D721Med (cell line): ENCODE results near the gene IL1RAPL1.

Experiments used
- DNase-seq: peaks from one replicate; pipeline ENCODE4 v3.0.0; 2011; ENCODE audit warnings: low spot score; ENCODE audit not compliant: insufficient read length
- FAIRE-seq: peaks from 2 replicates; lab custom pipeline; 2011; peaks lifted over from hg19 to GRCh38; lab: Jason Lieb, UNC
- TF ChIP-seq, protein P1 (sequence below): IDR thresholded peaks from 2 replicates; pipeline ENCODE4 v1.5.1; 2012; ENCODE audit warnings: mild to moderate bottlenecking, control low read depth; ENCODE audit not compliant: insufficient read depth; ENCODE audit errors: missing control alignments

The IL1RAPL1 gene

DNA sequence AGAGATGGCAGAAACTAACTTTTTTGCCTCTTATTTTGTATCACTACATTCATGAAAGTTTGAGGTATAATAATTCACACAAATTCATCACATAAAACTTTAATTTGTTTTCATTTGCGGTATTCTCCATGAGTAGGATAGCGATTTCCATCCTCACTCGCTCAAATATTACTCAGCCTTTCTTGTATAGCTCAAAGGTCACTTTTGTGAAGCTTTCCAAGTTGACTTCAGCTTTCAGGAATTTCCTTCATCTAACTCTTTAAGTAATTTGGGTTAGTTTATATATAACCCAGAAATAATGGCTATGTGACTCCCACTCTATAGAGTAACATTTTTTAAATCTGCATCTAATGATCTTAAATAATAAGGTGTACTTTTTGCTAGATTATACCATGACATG is 314.4 kb downstream of the IL1RAPL1 start:
- FAIRE-seq (no peak), DNase-seq (no peak)
- TF ChIP-seq, protein P1, sequence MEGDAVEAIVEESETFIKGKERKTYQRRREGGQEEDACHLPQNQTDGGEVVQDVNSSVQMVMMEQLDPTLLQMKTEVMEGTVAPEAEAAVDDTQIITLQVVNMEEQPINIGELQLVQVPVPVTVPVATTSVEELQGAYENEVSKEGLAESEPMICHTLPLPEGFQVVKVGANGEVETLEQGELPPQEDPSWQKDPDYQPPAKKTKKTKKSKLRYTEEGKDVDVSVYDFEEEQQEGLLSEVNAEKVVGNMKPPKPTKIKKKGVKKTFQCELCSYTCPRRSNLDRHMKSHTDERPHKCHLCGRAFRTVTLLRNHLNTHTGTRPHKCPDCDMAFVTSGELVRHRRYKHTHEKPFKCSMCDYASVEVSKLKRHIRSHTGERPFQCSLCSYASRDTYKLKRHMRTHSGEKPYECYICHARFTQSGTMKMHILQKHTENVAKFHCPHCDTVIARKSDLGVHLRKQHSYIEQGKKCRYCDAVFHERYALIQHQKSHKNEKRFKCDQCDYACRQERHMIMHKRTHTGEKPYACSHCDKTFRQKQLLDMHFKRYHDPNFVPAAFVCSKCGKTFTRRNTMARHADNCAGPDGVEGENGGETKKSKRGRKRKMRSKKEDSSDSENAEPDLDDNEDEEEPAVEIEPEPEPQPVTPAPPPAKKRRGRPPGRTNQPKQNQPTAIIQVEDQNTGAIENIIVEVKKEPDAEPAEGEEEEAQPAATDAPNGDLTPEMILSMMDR = no peak

DNA sequence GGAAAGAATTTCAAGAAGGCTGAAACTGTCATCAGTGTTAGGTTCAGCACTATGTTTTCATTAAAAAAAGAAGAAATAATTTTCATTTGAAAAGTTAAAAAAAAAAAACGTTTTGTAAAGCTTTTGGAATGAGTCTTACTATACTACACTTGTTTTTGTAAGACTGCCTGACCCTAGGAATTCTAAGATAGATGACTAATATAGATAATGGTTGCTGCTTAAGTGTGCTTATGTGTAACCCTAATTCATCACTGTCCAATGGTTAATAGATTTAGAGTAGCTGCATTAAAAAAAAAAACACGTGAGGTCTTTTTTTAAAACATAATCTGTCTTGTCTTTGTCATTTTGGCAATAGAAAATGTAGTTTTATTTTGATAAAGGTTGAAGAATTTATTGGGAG is 323.2 kb downstream of the IL1RAPL1 start:
- DNase-seq = no peak
- FAIRE-seq = no peak
- TF ChIP-seq, protein P1 = no peak

DNA sequence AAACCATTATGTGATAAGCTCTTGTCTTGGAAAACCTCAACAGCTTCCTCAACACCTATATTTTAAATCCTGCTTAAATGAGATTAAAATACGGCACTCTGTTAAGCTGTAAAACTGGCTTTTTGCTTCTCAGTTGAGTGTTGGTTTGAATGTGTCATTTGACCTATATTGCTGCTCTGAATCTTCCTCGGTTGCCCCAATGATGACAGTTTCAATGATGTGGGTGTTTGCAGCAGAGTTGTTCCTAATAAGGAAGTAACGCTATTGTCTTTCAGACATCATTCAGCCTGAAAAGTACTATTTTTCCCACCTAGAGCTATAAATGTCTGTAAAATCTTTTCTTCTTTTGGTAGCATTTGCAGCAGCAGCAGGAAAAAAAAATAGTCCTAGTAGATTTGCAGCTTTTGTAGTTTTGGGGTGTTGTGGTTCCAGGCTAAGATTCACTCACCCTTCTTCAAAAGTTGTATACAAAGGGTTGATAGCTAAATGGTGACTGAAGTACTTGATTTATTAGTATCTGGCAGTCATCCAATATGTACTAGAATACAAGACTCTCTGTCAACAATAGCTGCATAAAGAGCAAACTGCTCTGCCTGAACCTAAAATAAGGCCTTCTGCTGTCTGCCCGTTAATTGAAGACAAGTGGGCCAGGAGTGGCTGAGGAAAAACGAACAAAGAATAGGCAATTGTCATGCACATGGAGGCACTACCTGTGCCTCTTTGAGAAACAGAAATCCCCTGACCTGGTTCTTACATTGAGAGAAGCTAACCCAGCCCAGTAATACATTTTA is 333.1 kb downstream of the IL1RAPL1 start:
- TF ChIP-seq, protein P1 = no peak
- no peak for FAIRE-seq
- DNase-seq = no peak

DNA sequence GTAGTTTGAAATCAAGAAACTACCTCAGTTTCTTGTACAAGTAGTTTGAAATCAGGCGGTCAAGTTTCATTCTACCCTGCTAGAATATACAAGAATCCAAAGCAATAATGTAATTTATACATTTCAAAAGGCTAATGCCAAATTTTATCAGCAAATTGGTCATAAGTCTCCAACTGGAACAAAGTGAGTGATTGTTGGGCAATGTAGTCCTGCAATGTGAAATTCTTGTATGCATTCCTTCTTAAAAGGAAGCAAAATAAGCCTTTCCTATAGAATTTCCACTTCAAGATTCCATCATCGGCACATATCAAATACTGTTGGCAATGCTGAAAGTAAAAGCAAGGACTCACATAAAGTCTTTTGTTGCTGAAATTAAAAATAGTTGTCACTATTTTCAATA is 334.9 kb downstream of the IL1RAPL1 start:
- TF ChIP-seq, protein P1 = no peak
- no peak for FAIRE-seq
- DNase-seq = no peak

DNA sequence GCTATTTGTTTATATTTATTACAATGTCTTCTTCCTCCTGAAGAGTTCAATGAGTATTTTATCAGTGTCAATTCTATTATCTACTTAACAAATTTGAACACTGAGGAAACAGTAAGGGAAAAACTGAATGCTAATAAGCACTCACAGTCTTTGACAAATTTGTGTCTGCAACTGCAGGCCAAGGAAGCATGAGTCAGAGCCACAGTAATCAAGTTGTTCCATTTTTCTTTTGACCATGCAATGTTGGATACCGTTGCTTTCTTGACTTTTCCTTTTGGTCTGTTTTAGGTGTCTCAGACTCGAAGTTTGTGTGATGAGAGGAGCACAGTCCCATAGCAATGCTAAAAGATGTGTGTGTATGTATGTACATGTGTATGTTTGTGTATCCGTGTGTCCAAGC is 359.6 kb downstream of the IL1RAPL1 start:
- FAIRE-seq (no peak), DNase-seq (no peak)
- TF ChIP-seq, protein P1 = no peak

DNA sequence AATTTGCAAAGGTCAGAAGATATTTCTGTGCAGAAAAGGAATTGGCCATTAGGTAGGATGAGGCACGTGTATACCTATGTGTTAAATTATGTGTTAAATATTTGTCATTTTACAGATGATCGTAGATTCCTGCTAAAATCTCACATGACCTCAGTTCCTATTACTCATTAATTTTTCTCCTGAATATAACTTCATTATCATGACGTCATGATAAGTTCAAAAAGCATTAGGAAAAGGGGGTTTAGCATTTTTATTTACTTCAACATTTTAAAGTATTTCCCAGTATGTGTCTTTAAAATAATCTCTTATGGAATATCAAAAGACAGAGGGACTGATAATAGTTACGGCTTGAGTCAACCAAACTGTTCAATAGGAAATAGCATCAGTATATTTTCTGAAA is 372.8 kb downstream of the IL1RAPL1 start:
- FAIRE-seq = no peak
- TF ChIP-seq, protein P1 = no peak
- DNase-seq = no peak

DNA sequence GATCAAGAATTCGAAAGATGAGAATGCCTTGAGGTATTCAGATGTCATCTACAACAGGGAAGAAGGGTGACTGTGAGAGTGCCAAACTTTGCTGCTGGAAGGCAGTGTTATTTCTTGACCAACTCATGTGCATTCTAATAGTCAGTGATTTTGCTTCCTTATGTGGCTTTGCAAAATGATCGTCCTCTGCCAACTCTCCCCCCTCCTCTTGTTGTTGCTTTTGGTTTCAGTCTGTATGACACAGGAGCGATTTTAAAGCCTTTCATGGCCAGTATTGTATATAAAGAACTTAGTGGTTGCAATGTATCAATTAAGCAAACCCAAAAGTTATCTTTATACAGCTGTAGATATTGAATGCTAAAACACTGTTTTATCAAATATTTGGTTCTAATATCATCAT is 379.1 kb downstream of the IL1RAPL1 start:
- FAIRE-seq (no peak), DNase-seq (no peak)
- TF ChIP-seq, protein P1 = no peak
